Astrocyte of the cerebellum (primary cell): ENCODE results near the gene CREBZF.

Experiments used
- DNase-seq: peaks from one replicate; pipeline ENCODE4 v3.0.0-alpha.2; 2011; ENCODE audit warnings: low read depth
- H3K4me3 ChIP-seq: 2 replicates; pipeline ENCODE4 v1.5.1; 2011; ENCODE audit warnings: mild to moderate bottlenecking, low read depth, low read length, moderate library complexity
- CTCF ChIP-seq: IDR thresholded peaks from 2 replicates; pipeline ENCODE4 v1.5.1; 2012; ENCODE audit warnings: low read length, low read depth, moderate library complexity, mild to moderate bottlenecking; ENCODE audit errors: missing control alignments
- in situ Hi-C: cut with HindIII; loops from 2 replicates; pipeline ENCODE4 v1.10.0; 2017; ENCODE audit warnings: low sequenced_read_pairs

CREBZF gene

GRCh38 chr11:85664615-85665481 lies at the start of gene CREBZF:
TSS of gene CREBZF (minus strand) at chr11:85665129. CDS start at chr11:85664875, 254 bp downstream.
- H3K4me3 ChIP-seq, result peak within 1 kb of the TSS; percentile 79
- DNase-seq, result peak; percentile 85
- in situ Hi-C loops, result no loop called here
- no peak for TF ChIP-seq CTCF

- no peak overlapping the region for H3K4me3 ChIP-seq
- in situ Hi-C loops, result no loop called here
- no peak for TF ChIP-seq CTCF
- no peak for DNase-seq
Measured at GRCh38 chr11:85712953-85713352, 48.0 kb upstream of the CREBZF start.

- no peak overlapping the region for H3K4me3 ChIP-seq
- DNase-seq, result no peak
- in situ Hi-C loops, result no loop called here
- TF ChIP-seq CTCF, result no peak
Measured at GRCh38 chr11:85710917-85711316, 46.0 kb upstream of the CREBZF start.

- no peak for TF ChIP-seq CTCF
- no peak overlapping the region for H3K4me3 ChIP-seq
- in situ Hi-C loops, result no loop called here
- DNase-seq, result no peak
Measured at GRCh38 chr11:85709941-85710702, 45.2 kb upstream of the CREBZF start.

- in situ Hi-C loops, result no loop called here
- no peak overlapping the region for H3K4me3 ChIP-seq
- no peak for DNase-seq
- no peak for TF ChIP-seq CTCF
Measured at GRCh38 chr11:85705800-85706199, 40.9 kb upstream of the CREBZF start.

GRCh38 chr11:85704967-85705366 lies 40.0 kb upstream of the CREBZF start:
- in situ Hi-C loops, result no loop called here
- no peak for TF ChIP-seq CTCF
- DNase-seq, result no peak
- no peak overlapping the region for H3K4me3 ChIP-seq
